ENCODE measurements around the gene PPP1R2.

PPP1R2 gene

DNA sequence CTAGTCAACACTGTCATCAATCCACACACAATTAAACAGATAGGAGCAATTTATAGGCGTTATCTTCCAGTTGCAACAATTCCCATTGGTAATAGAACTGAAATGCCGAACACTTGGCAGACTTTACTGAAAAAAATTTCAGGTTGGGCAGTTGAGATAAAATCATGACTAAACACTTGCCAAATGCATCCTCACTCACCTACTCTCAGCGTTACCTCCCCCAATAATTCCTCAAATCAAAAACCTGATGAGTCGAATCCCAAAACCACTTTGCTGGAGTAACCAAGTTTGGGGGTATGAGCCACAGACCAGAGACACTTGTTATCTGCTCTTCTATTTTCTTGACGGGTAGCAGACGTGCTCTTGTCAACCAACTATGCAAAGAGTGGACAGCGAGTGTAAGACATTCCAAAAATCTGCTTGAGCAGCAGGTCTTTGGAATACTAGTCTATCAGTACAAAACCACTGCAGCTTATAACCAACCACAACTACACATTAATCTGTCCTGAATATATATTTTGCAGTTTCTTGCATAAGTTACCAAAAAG, 30.3 kb downstream of the PPP1R2 start:
- H3K9ac ChIP-seq (ENCODE audit: low read depth, low read length, poor library complexity, severe bottlenecking): no peak overlapping the region
- H3K79me2 ChIP-seq (ENCODE audit: insufficient read depth, low read length): no peaks in the 10 kb centered on the region
- no peaks in the 10 kb centered on the region for H4K20me1 ChIP-seq (ENCODE audit: insufficient read depth, low read length, poor library complexity, severe bottlenecking)
- H3F3A ChIP-seq (ENCODE audit: low read depth): no peaks in the 10 kb centered on the region
- H3K4me1 ChIP-seq (ENCODE audit: insufficient read depth, low read length, poor library complexity, severe bottlenecking): no peaks in the 10 kb centered on the region
- no peak for TF ChIP-seq EZH2phosphoT487 (IDR thresholded peaks at IDR 0.05; ENCODE audit: borderline replicate concordance)
- TF ChIP-seq, protein P1, sequence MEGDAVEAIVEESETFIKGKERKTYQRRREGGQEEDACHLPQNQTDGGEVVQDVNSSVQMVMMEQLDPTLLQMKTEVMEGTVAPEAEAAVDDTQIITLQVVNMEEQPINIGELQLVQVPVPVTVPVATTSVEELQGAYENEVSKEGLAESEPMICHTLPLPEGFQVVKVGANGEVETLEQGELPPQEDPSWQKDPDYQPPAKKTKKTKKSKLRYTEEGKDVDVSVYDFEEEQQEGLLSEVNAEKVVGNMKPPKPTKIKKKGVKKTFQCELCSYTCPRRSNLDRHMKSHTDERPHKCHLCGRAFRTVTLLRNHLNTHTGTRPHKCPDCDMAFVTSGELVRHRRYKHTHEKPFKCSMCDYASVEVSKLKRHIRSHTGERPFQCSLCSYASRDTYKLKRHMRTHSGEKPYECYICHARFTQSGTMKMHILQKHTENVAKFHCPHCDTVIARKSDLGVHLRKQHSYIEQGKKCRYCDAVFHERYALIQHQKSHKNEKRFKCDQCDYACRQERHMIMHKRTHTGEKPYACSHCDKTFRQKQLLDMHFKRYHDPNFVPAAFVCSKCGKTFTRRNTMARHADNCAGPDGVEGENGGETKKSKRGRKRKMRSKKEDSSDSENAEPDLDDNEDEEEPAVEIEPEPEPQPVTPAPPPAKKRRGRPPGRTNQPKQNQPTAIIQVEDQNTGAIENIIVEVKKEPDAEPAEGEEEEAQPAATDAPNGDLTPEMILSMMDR (conservative IDR thresholded peaks at IDR 0.05; ENCODE audit: low read length): no peak
- no peaks in the 10 kb centered on the region for H3K27me3 ChIP-seq (ENCODE audit: insufficient read depth, low read length, poor library complexity, severe bottlenecking)
- no peaks in the 10 kb centered on the region for H3K9me3 ChIP-seq (ENCODE audit: insufficient read depth, low read depth, low read length)
- no peaks in the 10 kb centered on the region for H3K9me2 ChIP-seq (replicated peaks; ENCODE audit: low read depth, low read length)
- no peak overlapping the region for H3K4me2 ChIP-seq (ENCODE audit: low read depth, low read length, poor library complexity, severe bottlenecking)
- H3K4me3 ChIP-seq (ENCODE audit: low read length, poor library complexity, severe bottlenecking): no peak overlapping the region
- no peak overlapping the region for H2AFZ ChIP-seq (ENCODE audit: low read length)
- peaks cover 42% of the 10 kb centered on the region for H3K36me3 ChIP-seq (ENCODE audit: insufficient read depth, low read length)

DNA sequence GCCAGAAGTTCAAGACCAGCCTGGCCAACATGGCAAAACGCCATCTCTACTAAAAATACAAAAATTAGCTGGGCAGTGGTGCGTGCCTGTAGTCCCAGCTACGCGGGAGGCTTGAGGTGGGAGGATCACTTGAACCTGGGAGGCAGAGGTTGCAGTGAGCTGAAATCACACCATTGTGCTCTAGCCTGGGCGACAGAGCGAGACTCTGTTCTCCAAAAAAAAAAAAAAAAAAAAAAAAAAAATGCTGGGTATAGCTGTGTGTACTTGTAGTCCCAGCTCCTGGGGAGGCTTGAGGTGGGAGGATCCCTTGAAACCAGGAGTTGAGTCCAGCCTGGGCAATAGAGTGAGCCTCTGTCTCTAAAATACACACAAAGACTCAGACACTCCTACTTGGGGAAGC, 32.0 kb downstream of the PPP1R2 start:
- no peaks in the 10 kb centered on the region for H3F3A ChIP-seq (ENCODE audit: low read depth)
- H3K4me3 ChIP-seq (ENCODE audit: low read length, poor library complexity, severe bottlenecking): no peak overlapping the region
- H3K9ac ChIP-seq (ENCODE audit: low read depth, low read length, poor library complexity, severe bottlenecking): no peak overlapping the region
- TF ChIP-seq EZH2phosphoT487 (IDR thresholded peaks at IDR 0.05; ENCODE audit: borderline replicate concordance): no peak
- TF ChIP-seq, protein P1 (conservative IDR thresholded peaks at IDR 0.05; ENCODE audit: low read length): no peak
- H3K36me3 ChIP-seq (ENCODE audit: insufficient read depth, low read length): peaks cover 25% of the 10 kb centered on the region; the same call in 1 of the 2 replicates
- H4K20me1 ChIP-seq (ENCODE audit: insufficient read depth, low read length, poor library complexity, severe bottlenecking): no peaks in the 10 kb centered on the region
- no peaks in the 10 kb centered on the region for H3K79me2 ChIP-seq (ENCODE audit: insufficient read depth, low read length)
- H3K4me1 ChIP-seq (ENCODE audit: insufficient read depth, low read length, poor library complexity, severe bottlenecking): no peaks in the 10 kb centered on the region
- no peak overlapping the region for H3K4me2 ChIP-seq (ENCODE audit: low read depth, low read length, poor library complexity, severe bottlenecking)
- H3K9me3 ChIP-seq (ENCODE audit: insufficient read depth, low read depth, low read length): no peaks in the 10 kb centered on the region
- H2AFZ ChIP-seq (ENCODE audit: low read length): no peak overlapping the region
- no peaks in the 10 kb centered on the region for H3K27me3 ChIP-seq (ENCODE audit: insufficient read depth, low read length, poor library complexity, severe bottlenecking)
- no peaks in the 10 kb centered on the region for H3K9me2 ChIP-seq (replicated peaks; ENCODE audit: low read depth, low read length)

DNA sequence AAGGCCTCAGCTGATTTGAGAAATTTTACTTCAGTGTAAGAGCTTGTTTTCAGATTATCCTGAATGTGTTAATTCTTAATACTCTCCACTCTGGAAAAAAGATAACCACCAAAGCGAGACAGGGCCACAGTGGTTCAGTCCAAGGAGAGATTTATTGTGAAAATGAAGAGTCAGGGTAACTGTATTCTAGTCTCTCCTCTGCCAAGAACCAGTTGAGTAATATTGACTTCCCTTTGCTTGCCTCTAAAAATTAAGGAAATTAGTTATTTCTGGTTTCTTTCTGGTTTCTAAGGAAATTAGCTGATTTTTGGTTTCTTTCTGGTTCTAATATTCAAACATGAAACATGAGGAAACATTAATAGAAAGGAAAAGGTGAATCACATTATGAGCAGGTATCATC, 34.9 kb downstream of the PPP1R2 start:
- no peaks in the 10 kb centered on the region for H3K27me3 ChIP-seq (ENCODE audit: insufficient read depth, low read length, poor library complexity, severe bottlenecking)
- no peak overlapping the region for H3K9ac ChIP-seq (ENCODE audit: low read depth, low read length, poor library complexity, severe bottlenecking)
- H3F3A ChIP-seq (ENCODE audit: low read depth): no peaks in the 10 kb centered on the region
- no peaks in the 10 kb centered on the region for H3K9me2 ChIP-seq (replicated peaks; ENCODE audit: low read depth, low read length)
- no peaks in the 10 kb centered on the region; the same call in 1 of the 2 replicates for H3K36me3 ChIP-seq (ENCODE audit: insufficient read depth, low read length)
- H2AFZ ChIP-seq (ENCODE audit: low read length): no peak overlapping the region
- H3K4me3 ChIP-seq (ENCODE audit: low read length, poor library complexity, severe bottlenecking): no peak overlapping the region
- H3K79me2 ChIP-seq (ENCODE audit: insufficient read depth, low read length): no peaks in the 10 kb centered on the region
- TF ChIP-seq, protein P1 (conservative IDR thresholded peaks at IDR 0.05; ENCODE audit: low read length): no peak
- TF ChIP-seq EZH2phosphoT487 (IDR thresholded peaks at IDR 0.05; ENCODE audit: borderline replicate concordance): no peak
- no peak overlapping the region for H3K4me2 ChIP-seq (ENCODE audit: low read depth, low read length, poor library complexity, severe bottlenecking)
- H3K9me3 ChIP-seq (ENCODE audit: insufficient read depth, low read depth, low read length): no peaks in the 10 kb centered on the region
- H3K4me1 ChIP-seq (ENCODE audit: insufficient read depth, low read length, poor library complexity, severe bottlenecking): no peaks in the 10 kb centered on the region
- H4K20me1 ChIP-seq (ENCODE audit: insufficient read depth, low read length, poor library complexity, severe bottlenecking): no peaks in the 10 kb centered on the region

Data from Loucy (cell line).